NT2/D1 (cell line): ENCODE measurements around the gene ITGB6.

Source experiments
- SUZ12 ChIP-seq: IDR thresholded peaks from 2 replicates; pipeline ENCODE4 v1.6.1; 2011; ENCODE audit not compliant: insufficient read length, insufficient read depth; ENCODE audit errors: extremely low read depth
- YY1 ChIP-seq: IDR thresholded peaks from 2 replicates; pipeline ENCODE4 v1.6.1; 2011; ENCODE audit not compliant: insufficient read length, insufficient read depth
- ZNF274 ChIP-seq: IDR thresholded peaks from 2 replicates; pipeline ENCODE4 v1.6.1; 2011; ENCODE audit warnings: mild to moderate bottlenecking, low read depth, low read length

DNA sequence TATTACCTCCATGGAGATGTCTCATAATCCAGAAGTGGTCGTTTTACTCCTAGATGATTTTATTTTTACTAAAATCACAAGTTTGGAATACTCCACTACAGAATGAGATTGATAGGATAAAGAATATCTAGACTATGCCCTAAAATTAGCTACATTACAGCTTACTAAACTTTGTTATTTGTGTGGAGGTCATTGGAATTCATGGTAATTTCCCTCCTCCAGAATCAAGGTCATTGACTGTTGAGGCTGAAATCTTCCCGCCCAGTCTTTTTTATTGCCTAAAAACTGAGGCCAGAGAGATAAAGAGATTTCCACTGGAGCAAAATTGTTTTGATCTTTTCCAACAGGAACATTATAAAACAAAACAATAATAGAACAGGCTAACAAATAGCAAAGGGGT, 35.0 kb downstream of the ITGB6 start:
- TF ChIP-seq YY1 (no peak), SUZ12 (no peak), ZNF274 (no peak)
